Hematopoietic multipotent progenitor cell treated with erythropoietin and hydrocortisone succinate and interleukin-3 and kit ligand, for 17 days (in vitro differentiated cells): Measurements from ENCODE around the gene SLC7A8.

Experiments
- DNase-seq: peaks from one replicate; pipeline ENCODE4 v3.0.0-alpha.2; 2015; ENCODE audit warnings: low spot score

The SLC7A8 gene

DNA sequence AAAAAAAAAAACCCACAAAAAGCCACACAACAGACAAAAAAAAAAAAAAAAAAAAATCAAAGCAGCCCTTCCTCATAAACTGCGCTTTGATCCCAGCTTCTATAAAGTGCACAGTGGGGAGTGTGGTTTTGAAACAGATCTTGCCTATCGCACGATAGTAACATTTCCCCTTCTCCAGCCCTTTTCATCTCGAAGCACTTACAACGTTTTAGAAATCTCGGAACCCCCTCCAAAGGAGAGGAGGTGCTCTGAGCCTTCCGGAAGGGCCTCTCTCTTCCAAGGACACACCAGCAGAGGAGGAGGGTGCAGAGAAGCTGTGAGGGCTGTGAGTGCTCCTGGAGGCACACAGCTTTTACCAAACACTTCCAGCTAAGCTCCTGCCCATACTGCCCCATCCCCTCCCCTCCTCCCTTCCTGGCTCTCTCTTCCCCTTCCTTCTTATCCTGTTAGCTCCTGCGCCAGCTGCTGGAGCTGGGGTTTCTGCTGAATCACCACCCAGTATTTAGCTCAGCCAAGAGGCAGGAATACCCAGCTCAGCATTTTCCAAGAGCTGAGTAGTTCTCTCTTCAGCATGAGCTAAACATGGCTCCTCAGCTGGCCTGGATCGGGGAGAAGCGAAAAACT, 28.4 kb downstream of the SLC7A8 start:
- DNase-seq = no peak

DNA sequence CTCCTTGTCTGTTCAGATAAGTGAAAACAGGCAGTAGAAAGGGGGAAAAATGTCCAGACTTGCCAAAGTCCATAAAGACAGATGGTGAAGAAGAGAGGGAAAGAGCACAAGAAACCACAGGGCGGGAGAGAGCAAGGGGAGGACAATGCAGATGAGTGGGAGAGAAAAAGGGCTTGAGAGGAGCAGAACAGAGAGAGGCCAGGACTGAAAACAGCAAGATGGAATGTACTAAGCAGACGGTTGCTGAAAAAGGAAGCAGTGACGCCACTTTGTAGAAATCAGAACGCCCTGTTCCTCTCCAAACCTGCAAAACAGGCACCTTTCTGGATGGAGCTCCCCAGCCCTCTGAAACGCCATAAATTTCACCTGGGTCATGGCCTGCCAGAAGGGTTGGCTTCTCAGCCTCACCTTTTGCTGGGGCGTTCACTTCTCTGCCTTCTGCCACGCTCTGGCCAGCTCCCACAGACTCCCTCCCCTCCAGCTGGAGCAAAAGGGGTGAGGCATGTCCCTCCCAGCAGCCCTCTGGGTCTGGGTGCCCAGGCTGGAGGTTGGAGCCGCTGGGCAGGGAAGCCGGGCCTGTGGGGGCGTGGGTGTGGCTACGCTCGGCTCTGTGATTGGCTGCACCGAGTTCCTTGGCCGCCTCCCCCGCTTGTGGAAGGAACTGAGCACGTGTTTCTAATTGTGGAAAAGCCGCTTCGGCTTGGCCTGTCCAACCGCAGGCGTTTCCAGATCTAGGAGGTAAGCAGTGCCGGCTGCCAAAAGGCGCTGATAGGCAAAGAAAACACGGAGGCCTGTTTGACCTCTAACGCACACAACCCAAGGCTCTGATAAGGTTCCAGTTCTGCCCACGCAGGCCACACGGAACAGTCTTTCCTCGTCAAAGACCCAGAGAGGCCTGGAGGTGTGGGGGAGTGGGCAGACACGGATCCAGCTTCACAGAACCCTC, 29.3 kb downstream of the SLC7A8 start:
- DNase-seq = no peak

- no peak for DNase-seq
Measured at GRCh38 chr14:23151342-23151741, 32.1 kb downstream of the SLC7A8 start.

DNA sequence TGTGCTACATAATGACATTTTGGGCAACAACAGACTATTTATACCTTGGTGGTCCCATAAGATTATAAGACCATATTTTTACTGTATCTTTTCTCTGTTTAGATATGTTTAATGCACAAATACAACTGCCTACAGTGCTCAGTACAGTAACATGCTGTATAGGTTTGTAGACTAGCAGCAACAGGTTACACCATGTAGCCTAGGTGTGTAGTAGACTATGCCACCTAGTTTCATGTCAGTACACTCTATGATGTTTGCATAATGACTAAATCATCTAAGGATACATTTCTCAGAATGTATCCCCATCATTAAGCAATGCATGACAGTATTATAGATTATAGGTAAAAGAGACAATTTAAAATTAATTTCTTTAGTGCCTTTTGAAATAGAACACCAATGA, 33.7 kb downstream of the SLC7A8 start:
- DNase-seq = no peak

GRCh38 chr14:23148591-23149249, 34.7 kb downstream of the SLC7A8 start:
- DNase-seq = no peak

- no peak for DNase-seq
Measured at GRCh38 chr14:23147676-23148075, 35.8 kb downstream of the SLC7A8 start.

DNA sequence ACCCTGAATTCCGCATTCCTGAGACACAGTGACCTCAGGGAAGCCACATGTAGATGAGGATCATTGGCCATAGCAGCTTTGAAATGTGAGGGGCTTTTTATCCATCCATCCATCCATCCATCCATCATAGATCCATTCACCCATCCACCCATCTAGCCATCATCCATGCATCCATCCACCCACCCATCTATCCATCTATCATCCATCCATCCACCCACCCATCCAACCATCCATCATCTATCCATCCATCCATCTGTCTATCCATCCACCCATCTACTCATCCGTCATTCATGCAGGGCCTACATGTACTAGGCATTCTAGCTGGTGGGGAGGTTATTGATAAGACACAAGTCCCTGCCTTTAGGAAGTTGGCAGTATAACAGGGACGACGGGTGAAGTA, 36.5 kb downstream of the SLC7A8 start:
- DNase-seq = no peak

- DNase-seq = no peak
Measured at GRCh38 chr14:23146351-23146910, 37.0 kb downstream of the SLC7A8 start.

DNA sequence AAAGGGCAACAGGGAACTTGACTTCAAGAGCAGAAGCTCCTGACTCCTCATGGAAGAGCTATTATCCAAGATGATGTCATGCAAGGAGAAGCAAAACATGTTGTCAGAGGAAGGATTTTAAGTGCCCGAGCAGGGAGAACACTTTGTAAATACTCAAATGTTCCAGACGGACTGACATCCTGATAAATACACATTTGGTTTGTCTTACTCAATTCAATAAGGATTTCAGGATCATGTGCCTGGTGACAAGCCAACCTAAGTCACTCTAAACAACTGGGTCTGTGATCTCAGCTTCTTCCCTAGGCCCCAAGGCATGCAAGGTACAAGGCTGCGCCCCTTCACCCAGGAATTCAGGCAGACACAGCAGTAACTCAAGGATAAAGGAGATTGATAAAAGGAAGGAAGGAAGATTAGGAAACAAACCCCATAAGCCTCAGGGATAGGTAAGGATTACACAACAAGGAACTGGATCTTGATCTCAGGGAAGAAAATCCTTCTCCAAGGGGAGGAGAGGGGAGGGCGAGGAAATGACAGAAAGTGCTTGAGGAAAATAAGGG, 37.6 kb downstream of the SLC7A8 start:
- no peak for DNase-seq

DNA sequence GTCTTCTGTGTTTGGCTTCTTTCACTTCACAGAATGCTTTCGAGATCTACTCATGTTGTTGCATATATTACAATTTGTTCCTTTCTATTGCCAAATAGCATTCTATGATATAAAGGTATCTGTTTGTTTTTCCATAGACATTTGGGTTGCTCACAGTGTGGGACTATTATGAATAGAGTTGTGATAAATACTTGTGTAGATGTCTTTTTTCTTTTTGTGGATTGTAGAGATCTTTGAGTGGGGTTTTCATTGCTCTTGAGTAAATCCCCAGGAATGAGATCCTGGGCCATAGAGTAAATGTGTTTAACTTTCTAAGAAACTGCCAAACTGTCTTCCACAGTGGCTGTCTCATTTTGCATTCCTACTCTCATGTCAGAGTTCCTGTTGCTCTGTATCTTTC, 39.5 kb downstream of the SLC7A8 start:
- DNase-seq = no peak

DNA sequence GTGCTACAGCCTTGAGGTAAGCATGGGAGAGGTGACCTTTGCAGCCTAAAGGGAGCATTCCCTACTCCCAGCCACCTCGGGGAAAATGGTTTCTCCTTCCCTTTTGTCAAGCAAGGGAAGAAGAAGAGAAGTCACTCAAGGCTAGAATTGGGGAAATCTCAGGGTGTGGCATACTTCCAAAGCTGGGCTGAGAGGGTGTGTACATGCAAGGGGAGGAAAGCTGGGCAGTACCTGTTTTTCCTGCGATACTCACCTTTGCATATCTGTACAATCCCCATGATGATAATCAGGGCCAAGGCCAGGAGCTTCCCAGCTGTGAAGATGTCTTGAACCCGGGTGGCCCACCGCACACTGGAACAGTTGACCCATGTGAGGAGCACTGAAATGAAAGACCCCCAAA, 40.6 kb downstream of the SLC7A8 start:
- no peak for DNase-seq

DNA sequence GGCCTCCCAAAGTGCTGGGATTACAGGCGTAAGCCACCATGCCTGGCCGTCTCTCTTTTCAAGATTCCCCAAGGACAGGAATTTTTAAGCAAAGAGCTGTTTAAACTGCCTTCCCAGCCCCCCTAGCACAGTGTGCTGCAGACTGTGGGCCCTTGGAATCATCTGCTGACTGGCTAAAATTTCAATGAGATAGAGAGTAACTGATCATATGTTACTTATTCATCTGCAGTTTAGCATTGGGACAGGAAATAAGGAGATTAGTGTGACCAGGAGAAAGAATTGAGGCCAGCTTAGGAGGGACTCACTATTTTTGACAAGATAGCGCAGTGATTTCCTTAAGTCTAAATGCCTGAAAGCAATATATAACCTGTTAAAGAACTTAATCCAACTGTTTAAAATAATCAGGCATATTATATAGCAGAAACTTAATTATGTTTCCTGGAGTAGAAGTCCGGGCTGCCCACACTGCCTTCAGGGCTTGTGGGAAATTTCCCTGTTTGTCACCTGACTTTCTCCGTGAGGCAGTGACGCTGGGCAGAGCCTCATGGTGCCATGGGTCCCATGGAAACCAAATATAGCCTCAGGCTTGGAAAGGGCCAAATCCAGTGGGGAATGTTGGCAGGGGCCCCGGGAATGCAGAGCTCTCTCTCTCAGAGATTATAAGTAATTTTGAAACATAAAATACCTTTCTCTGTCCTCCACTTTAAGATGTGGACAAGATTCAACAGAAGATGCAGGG, 41.6 kb downstream of the SLC7A8 start:
- DNase-seq = no peak

GRCh38 chr14:23140371-23140770, 43.1 kb downstream of the SLC7A8 start:
- no peak for DNase-seq

- no peak for DNase-seq
Measured at GRCh38 chr14:23139874-23140273, 43.6 kb downstream of the SLC7A8 start.

DNA sequence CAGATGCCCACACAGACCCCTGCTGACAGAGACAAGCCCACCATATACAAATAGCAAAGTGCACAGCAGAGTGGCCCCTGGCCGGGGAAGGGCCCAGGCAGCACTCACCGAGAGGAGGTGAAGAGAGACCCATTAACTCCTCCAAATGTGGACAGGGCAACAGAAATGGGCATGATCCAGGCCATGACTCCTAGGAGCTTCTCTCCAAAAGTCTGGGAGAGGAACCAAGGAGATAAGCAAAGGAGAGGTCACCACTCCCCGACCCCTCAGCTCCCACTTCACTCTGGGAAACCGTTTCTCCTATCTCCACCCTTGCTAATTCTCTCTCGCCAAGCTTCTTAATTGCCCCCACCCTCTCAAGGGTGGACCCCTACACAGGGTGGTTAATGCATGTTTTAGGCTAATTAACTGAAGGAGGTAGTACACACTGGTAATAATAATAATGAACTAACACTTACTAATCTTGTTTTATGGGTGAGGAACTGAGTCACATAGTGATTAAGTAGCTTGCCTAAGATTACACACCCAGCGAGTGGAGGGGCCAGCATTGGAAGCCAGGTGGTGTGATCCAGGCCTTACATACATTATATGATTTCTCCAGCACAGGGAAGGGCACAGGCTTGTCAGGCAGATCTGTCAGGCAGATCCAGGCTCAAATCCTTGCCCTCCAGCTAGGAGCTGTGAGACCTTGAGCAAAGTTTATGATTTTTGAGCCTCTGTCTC, 45.5 kb downstream of the SLC7A8 start:
- no peak for DNase-seq

GRCh38 chr14:23137192-23137812, 46.2 kb downstream of the SLC7A8 start:
- DNase-seq = no peak

DNA sequence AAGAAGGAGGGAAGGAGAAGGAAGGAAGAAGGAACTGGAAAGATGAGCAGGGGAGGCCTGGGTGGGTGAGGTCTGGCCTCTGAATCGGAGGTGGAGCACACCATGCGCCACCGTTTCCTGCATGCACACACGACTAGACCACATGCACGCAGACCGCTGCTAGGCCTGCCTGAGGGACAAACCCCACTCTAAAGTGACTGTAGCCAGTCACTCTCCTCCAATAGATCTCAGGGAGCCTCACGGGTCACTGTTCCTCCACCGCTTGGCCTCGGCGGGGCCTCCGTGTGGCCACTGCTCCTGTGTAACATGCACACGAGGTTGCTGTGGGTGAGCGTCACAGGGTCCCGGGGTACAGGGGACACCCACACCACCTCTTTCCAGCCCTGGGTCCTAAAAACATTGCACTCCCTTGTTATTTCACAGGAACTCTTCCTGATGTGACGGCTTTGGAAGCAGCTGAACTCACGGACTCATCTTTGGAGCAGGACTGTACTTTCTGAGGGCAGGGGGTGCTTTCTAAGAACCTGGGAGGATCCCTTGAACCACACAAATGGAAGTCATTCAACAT, 46.8 kb downstream of the SLC7A8 start:
- DNase-seq = no peak

DNA sequence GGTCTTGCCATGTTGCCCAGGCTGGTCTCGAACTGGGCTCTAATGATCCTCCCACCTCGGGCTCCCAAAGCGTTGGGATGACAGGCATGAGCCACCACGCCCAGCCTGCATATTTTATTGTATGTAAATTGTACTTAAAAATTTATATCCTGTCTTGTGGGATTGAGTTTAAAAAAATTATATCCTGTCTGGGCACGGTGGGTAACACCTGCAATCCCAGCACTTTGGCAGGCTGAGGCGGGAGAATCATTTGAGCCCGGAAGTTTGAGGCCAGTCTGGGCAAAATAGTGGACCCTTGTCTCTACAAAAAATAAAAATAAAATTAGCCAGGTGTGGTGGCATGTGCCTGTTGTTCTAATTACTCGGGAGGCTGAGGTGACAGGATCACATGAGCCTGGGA, 50.5 kb downstream of the SLC7A8 start:
- no peak for DNase-seq

DNA sequence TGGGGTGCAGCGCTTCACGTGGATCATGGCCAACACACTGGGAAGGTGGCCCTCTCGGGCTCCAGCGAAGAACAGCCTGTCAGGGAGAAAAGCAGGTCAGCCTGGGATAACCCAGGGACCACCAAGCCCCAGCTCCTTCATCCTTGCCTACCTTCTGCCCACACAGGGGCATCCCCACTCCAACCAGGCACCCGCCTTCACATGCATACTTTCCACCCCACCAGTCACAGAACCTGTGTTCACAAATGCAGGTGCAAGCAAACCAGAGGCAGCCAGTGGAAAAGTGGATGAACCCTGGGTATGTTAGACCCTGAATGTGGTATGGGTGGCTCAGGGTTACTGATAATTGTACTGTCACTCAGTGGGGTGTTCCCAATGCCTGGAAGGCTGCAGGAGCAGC, 52.0 kb downstream of the SLC7A8 start:
- no peak for DNase-seq

GRCh38 chr14:23130871-23131270, 52.6 kb downstream of the SLC7A8 start:
- no peak for DNase-seq
